ENCODE measurements around the gene KRT10. TPM values are rescaled to one million over a fixed set of nuclear protein-coding genes. Genes with fewer than 3 reads are reported as not detected.

The KRT10 gene
- total RNA-seq, 4 donors from 2014 or later: 2.2 to 12.7 (median 11.7) TPM; not detected in 1

- Histone ChIP-seq H3K9me3 (no peaks in the 10 kb centered on the region), H3K4me1 (peaks cover 0 to 6% (median 3%) of the 10 kb centered on the region in 4 donors), H3K36me3 (no peaks in the 10 kb centered on the region), H3K27ac (no peak overlapping the region), H3K4me3 (no peak overlapping the region), H3K27me3 (peaks cover 25% of the 10 kb centered on the region)
- no peak for DNase-seq
- WGBS, 2 donors (ENCODE audit: low coverage in 1 of 2): 81% methylated on average over 1 of the region's 1 CpG; no CpG with 5 or more reads in 1 of the 2 donors
- in situ Hi-C loops (cut with MboI; ENCODE audit: low pct_ligation_motif_present in 1 of 4, low pct_unique_long_range_greater_than_20kb in 1 of 4, low sequenced_read_pairs in 3 of 4) (no loop called here), intact Hi-C loops (cut with DNase I; ENCODE audit: low total_unique reads) (no loop called here)
- TF ChIP-seq CTCF (IDR thresholded peaks at IDR 0.05) (no peak), POLR2A (IDR thresholded peaks at IDR 0.05) (no peak), POLR2AphosphoS5 (IDR thresholded peaks at IDR 0.05) (no peak), EP300 (IDR thresholded peaks at IDR 0.05; ENCODE audit: low read depth) (no peak)
Observed at GRCh38 chr17:40848583-40849235, 26.3 kb upstream of the KRT10 start.

DNA sequence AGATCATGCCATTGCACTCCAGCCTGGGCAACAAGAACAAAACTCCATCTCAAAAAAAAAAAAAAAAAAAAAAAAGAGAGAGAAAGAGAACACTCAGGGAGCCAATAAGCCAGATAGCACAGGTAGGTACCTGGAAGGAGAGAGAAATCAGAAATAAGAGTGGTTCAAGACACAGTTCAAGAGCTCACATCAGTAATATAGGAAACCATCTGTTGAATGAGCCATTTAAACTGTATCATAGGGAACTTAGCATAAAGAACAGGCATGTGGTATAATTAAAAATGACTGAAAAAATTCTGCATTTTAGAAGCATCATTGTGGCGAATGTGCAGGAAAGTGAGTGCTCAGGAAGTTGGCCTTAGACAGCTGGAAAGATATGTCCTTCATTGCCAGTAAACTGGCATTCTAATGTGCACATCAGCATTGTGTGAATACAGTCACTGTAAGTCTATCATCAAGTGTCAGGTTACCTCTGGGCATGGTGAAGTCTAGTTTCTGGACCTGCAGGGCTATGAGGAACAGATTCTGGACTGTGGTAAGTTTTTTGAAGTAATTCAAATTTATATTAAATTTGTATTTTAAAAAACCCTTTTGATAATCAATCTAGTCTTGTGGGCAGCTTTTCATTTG is 24.2 kb upstream of the KRT10 start:
- Histone ChIP-seq H3K4me3 (no peak overlapping the region), H3K4me1 (no peaks in the 10 kb centered on the region), H3K27me3 (peaks cover 36% of the 10 kb centered on the region), H3K27ac (no peak overlapping the region), H3K9me3 (no peaks in the 10 kb centered on the region), H3K36me3 (no peaks in the 10 kb centered on the region)
- TF ChIP-seq CTCF (IDR thresholded peaks at IDR 0.05) (no peak), EP300 (IDR thresholded peaks at IDR 0.05; ENCODE audit: low read depth) (no peak), POLR2A (IDR thresholded peaks at IDR 0.05) (no peak), POLR2AphosphoS5 (IDR thresholded peaks at IDR 0.05) (no peak)
- in situ Hi-C loops (cut with MboI; ENCODE audit: low pct_ligation_motif_present in 1 of 4, low pct_unique_long_range_greater_than_20kb in 1 of 4, low sequenced_read_pairs in 3 of 4): no loop called here
- no peak for DNase-seq
- intact Hi-C loops (cut with DNase I; ENCODE audit: low total_unique reads): no loop called here
- WGBS, 2 donors (ENCODE audit: low coverage in 1 of 2): 67 to 91% methylated on average over 1 of the region's 1 CpG

- Histone ChIP-seq H3K36me3 (no peaks in the 10 kb centered on the region), H3K9me3 (no peaks in the 10 kb centered on the region), H3K4me1 (no peaks in the 10 kb centered on the region), H3K27ac (no peak overlapping the region), H3K27me3 (peaks cover 30% of the 10 kb centered on the region), H3K4me3 (no peak overlapping the region)
- no peak for DNase-seq
- intact Hi-C loops (cut with DNase I; ENCODE audit: low total_unique reads): no loop called here
- in situ Hi-C loops (cut with MboI; ENCODE audit: low pct_ligation_motif_present in 1 of 4, low pct_unique_long_range_greater_than_20kb in 1 of 4, low sequenced_read_pairs in 3 of 4): no loop called here
- 56 to 80% methylated on average over 4 of the region's 4 CpGs for WGBS, 2 donors (ENCODE audit: low coverage in 1 of 2)
- no peak for TF ChIP-seq EP300 (IDR thresholded peaks at IDR 0.05; ENCODE audit: low read depth)
- TF ChIP-seq POLR2AphosphoS5 (IDR thresholded peaks at IDR 0.05): no peak
- TF ChIP-seq POLR2A (IDR thresholded peaks at IDR 0.05): no peak
- TF ChIP-seq CTCF (IDR thresholded peaks at IDR 0.05): no peak
Observed at GRCh38 chr17:40844671-40845107, 22.3 kb upstream of the KRT10 start.

- no peaks in the 10 kb centered on the region for H3K9me3 ChIP-seq
- peaks cover 32% of the 10 kb centered on the region for H3K27me3 ChIP-seq
- H3K27ac ChIP-seq: no peak overlapping the region
- H3K4me3 ChIP-seq: no peak overlapping the region
- TF ChIP-seq EP300 (IDR thresholded peaks at IDR 0.05; ENCODE audit: low read depth): no peak
- no peak for TF ChIP-seq POLR2A (IDR thresholded peaks at IDR 0.05)
- TF ChIP-seq POLR2AphosphoS5 (IDR thresholded peaks at IDR 0.05): no peak
- no peak for TF ChIP-seq CTCF (IDR thresholded peaks at IDR 0.05)
- no peak for DNase-seq
- no peaks in the 10 kb centered on the region for H3K36me3 ChIP-seq
- intact Hi-C loops (cut with DNase I; ENCODE audit: low total_unique reads) (no loop called here), in situ Hi-C loops (cut with MboI; ENCODE audit: low pct_ligation_motif_present in 1 of 4, low pct_unique_long_range_greater_than_20kb in 1 of 4, low sequenced_read_pairs in 3 of 4) (no loop called here)
- no peaks in the 10 kb centered on the region for H3K4me1 ChIP-seq
- 67 to 71% methylated on average over 3 of the region's 3 CpGs for WGBS, 2 donors (ENCODE audit: low coverage in 1 of 2)
Observed at GRCh38 chr17:40843242-40843641, 20.8 kb upstream of the KRT10 start.
